Natural killer cell (primary cell): ENCODE results near the gene ANGPTL2. TPM values are rescaled to one million over a fixed set of nuclear protein-coding genes. Genes with fewer than 3 reads are reported as not detected.

Experiments used
- ATAC-seq, 3 donors: fragments of 150-1000 bp in 2 of 3; fragments of 200-7000 bp in 1 of 3; cut with Tn5 transposase; 1 replicate in 1 of 3; 2 replicates in 2 of 3; pipeline ENCODE4 v1.10.0; 2021; ENCODE audit warnings: mild to moderate bottlenecking in 2 of 3, moderate library complexity in 2 of 3
- DNase-seq, 2 donors: peaks; one replicate each; pipeline versions ENCODE4 v3.0.0 to v3.0.0-alpha.2; 2013 to 2021; ENCODE audit warnings: mixed read lengths in 1 of 2
- H3K27ac ChIP-seq: one replicate; pipeline ENCODE4 v1.5.1; 2013; ENCODE audit warnings: mild to moderate bottlenecking, low read length
- H3K27me3 ChIP-seq: one replicate; pipeline ENCODE4 v1.6.1; 2013; ENCODE audit warnings: low read length; ENCODE audit not compliant: control insufficient read depth, insufficient read depth
- H3K36me3 ChIP-seq: one replicate; pipeline ENCODE4 v1.6.1; 2013; ENCODE audit warnings: low read length; ENCODE audit not compliant: control insufficient read depth, insufficient read depth
- H3K4me1 ChIP-seq: one replicate; pipeline ENCODE4 v1.6.1; 2013; ENCODE audit warnings: low read length; ENCODE audit not compliant: control insufficient read depth, insufficient read depth
- H3K4me3 ChIP-seq: one replicate; pipeline ENCODE4 v1.5.1; 2013; ENCODE audit warnings: low read length
- H3K9me3 ChIP-seq: one replicate; pipeline ENCODE4 v1.6.1; 2013; ENCODE audit warnings: low read length; ENCODE audit not compliant: control insufficient read depth, insufficient read depth
- H3K27ac Mint-ChIP-seq, 2 donors: one replicate each; pipeline ENCODE4 v1.8.0; 2022; ENCODE audit warnings: mild to moderate bottlenecking in 2 of 2, mixed read lengths in 2 of 2, moderate library complexity in 1 of 2
- H3K27me3 Mint-ChIP-seq, 2 donors: one replicate each; pipeline ENCODE4 v1.8.0; 2022; ENCODE audit warnings: low read depth in 2 of 2, mixed read lengths in 2 of 2
- H3K36me3 Mint-ChIP-seq: one replicate; pipeline ENCODE4 v1.8.0; 2022; ENCODE audit warnings: mixed read lengths
- H3K4me1 Mint-ChIP-seq, 2 donors: one replicate each; pipeline ENCODE4 v1.8.0; 2022; ENCODE audit warnings: mixed read lengths in 2 of 2
- H3K4me3 Mint-ChIP-seq: one replicate; pipeline ENCODE4 v1.8.0; 2022; ENCODE audit warnings: mild to moderate bottlenecking, moderate library complexity, mixed read lengths
- H3K9me3 Mint-ChIP-seq, 2 donors: one replicate each; pipeline ENCODE4 v1.8.0; 2022; ENCODE audit warnings: mixed read lengths in 2 of 2
- WGBS: methylation state at CpG from one replicate; pipeline ENCODE4 v1.1.7; 2013; ENCODE audit warnings: missing lambda C conversion rate; ENCODE audit not compliant: insufficient coverage; 5-methylcytosine and 5-hydroxymethylcytosine counted together
- intact Hi-C: fragments of 100-400 bp; cut with micrococcal nuclease; formaldehyde crosslinking; loops from one replicate; pipeline ENCODE4 v1.14.2; 2022
- total RNA-seq, 4 donors: library from RNA; stranded (reverse); fragments of 120-200 nt in 1 of 4; gene quantifications; one replicate each; pipeline versions ENCODE4 v1.2.3 to v1.2.4, GENCODE V29; 2013 to 2022
- TF ChIP-seq, protein P1 (sequence below): fragments of 200-600 bp; IDR thresholded peaks from one replicate; pipeline ENCODE4 v1.8.0; 2022; ENCODE audit warnings: antibody characterized with exemption

The ANGPTL2 gene
- total RNA-seq, 3 donors from 2014 or later (not counting 1 experiment from before 2014, with no cell fraction given): not detected

DNA sequence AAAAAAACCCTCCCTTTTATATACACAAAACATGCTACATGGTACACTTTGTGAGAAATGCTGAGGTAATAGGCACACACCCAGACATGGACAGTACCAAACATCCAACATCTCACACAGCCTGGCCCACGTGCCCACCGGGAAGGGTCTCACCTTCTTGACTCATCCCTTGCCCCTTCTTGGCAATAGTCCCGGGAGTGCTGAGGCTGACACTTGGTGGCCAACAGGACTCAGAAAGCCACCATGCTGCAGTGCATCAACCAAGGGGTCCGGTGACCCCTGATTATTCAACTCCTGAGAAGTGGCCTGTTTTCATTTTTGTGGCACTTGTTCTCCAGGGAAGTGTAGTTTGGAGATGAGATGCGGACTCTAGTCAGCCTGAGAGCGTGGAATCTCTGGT is 35.0 kb downstream of the ANGPTL2 start:
- no peak for DNase-seq
- H3K9me3 ChIP-seq: no peaks in the 10 kb centered on the region
- intact Hi-C loops: no loop called here
- H3K4me3 ChIP-seq: no peak overlapping the region
- Mint-ChIP-seq H3K4me3 (no peak overlapping the region), H3K27me3 (no peaks in the 10 kb centered on the region), H3K9me3 (no peaks in the 10 kb centered on the region), H3K36me3 (no peaks in the 10 kb centered on the region), H3K27ac (no peak overlapping the region), H3K4me1 (peaks cover 4 to 5% of the 10 kb centered on the region in 2 donors)
- H3K27ac ChIP-seq: no peak overlapping the region
- TF ChIP-seq, protein P1, sequence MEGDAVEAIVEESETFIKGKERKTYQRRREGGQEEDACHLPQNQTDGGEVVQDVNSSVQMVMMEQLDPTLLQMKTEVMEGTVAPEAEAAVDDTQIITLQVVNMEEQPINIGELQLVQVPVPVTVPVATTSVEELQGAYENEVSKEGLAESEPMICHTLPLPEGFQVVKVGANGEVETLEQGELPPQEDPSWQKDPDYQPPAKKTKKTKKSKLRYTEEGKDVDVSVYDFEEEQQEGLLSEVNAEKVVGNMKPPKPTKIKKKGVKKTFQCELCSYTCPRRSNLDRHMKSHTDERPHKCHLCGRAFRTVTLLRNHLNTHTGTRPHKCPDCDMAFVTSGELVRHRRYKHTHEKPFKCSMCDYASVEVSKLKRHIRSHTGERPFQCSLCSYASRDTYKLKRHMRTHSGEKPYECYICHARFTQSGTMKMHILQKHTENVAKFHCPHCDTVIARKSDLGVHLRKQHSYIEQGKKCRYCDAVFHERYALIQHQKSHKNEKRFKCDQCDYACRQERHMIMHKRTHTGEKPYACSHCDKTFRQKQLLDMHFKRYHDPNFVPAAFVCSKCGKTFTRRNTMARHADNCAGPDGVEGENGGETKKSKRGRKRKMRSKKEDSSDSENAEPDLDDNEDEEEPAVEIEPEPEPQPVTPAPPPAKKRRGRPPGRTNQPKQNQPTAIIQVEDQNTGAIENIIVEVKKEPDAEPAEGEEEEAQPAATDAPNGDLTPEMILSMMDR: no peak
- H3K4me1 ChIP-seq: peaks cover 5% of the 10 kb centered on the region
- no peaks in the 10 kb centered on the region for H3K36me3 ChIP-seq
- no peak for ATAC-seq
- WGBS: 95% methylated on average over 6 of the region's 6 CpGs
- no peaks in the 10 kb centered on the region for H3K27me3 ChIP-seq

DNA sequence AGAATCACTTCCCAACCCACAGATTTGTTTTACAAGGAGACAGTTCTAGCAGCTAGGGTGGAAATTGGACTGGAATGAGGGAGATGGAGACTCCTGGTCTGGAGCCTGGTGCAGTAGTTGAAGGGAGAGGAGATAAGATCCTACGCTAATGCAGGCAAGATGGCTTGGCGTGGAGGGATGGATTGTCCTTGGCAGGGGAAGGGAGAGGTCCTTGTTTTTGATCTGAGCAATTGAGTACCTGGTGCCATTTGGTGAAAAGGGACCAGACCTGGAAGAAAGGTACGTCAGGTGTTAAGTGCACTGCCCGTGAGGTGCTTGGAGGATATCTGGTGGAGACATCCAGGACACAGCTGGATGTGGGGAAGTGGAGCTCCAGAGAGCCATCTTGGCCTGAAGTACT is 35.7 kb downstream of the ANGPTL2 start:
- H3K4me1 ChIP-seq: no peaks in the 10 kb centered on the region
- TF ChIP-seq, protein P1: no peak
- H3K27me3 Mint-ChIP-seq: no peaks in the 10 kb centered on the region
- no peak overlapping the region for H3K4me3 Mint-ChIP-seq
- no peak overlapping the region for H3K27ac ChIP-seq
- 96% methylated on average over 4 of the region's 4 CpGs for WGBS
- ATAC-seq: no peak
- no peak overlapping the region for H3K4me3 ChIP-seq
- H3K36me3 ChIP-seq: no peaks in the 10 kb centered on the region
- H3K4me1 Mint-ChIP-seq: peaks cover 0 to 4% of the 10 kb centered on the region in 2 donors
- intact Hi-C loops: no loop called here
- no peaks in the 10 kb centered on the region for H3K27me3 ChIP-seq
- H3K9me3 Mint-ChIP-seq: no peaks in the 10 kb centered on the region
- H3K36me3 Mint-ChIP-seq: no peaks in the 10 kb centered on the region
- H3K27ac Mint-ChIP-seq: peak overlapping the region in 1 of 2 donors; percentile 8
- H3K9me3 ChIP-seq: no peaks in the 10 kb centered on the region
- no peak for DNase-seq

DNA sequence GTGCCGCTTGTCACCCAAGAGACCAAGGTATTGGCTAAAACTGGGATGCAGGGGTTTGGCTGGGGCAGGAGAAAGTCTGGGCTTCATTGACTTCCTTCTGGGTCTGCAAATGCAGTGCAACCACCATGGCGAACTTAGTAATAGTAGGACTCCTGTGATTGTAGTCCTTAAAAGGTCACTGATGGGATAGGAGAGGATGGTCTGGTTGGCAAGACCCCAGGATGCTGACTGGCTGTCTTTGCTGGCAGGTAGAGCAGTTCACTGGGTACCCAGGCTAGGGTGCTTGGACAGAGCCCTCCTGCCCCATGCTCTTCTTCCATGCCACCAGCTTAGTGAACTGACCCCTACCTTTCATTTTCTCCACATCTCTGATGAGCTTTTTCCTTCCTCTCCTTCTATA is 37.2 kb downstream of the ANGPTL2 start:
- Mint-ChIP-seq H3K9me3 (no peaks in the 10 kb centered on the region), H3K4me1 (no peaks in the 10 kb centered on the region), H3K36me3 (no peaks in the 10 kb centered on the region), H3K27ac (no peak overlapping the region), H3K4me3 (no peak overlapping the region), H3K27me3 (no peaks in the 10 kb centered on the region)
- Histone ChIP-seq H3K27me3 (no peaks in the 10 kb centered on the region), H3K4me1 (no peaks in the 10 kb centered on the region), H3K4me3 (no peak overlapping the region), H3K9me3 (no peaks in the 10 kb centered on the region), H3K27ac (no peak overlapping the region), H3K36me3 (no peaks in the 10 kb centered on the region)
- no peak for ATAC-seq
- TF ChIP-seq, protein P1: no peak
- no peak for DNase-seq
- 95% methylated on average over 2 of the region's 2 CpGs for WGBS
- intact Hi-C loops: no loop called here
